Loucy (cell line): ENCODE results near the gene BTBD6.

Experiments
- H2AFZ ChIP-seq: fragments of 200-600 bp; sonication (generic); 2 replicates; pipeline ENCODE4 v1.6.0; 2016; ENCODE audit warnings: antibody characterized with exemption, mild to moderate bottlenecking, low read length, moderate library complexity
- H3F3A ChIP-seq: fragments of 200-600 bp; 2 replicates; pipeline ENCODE4 v1.6.0; 2016; ENCODE audit warnings: antibody characterized with exemption, low read depth, mild to moderate bottlenecking
- H3K27me3 ChIP-seq: fragments of 200-600 bp; sonication (generic); 2 replicates; pipeline ENCODE4 v1.6.1; 2014; ENCODE audit warnings: low read length, mild to moderate bottlenecking; ENCODE audit not compliant: insufficient read depth, poor library complexity, severe bottlenecking
- H3K36me3 ChIP-seq: fragments of 200-600 bp; sonication (generic); 2 replicates; pipeline ENCODE4 v1.6.1; 2016; ENCODE audit warnings: low read length; ENCODE audit not compliant: insufficient read depth
- H3K4me1 ChIP-seq: fragments of 200-600 bp; sonication (generic); 2 replicates; pipeline ENCODE4 v1.5.1; 2014; ENCODE audit warnings: low read length, mild to moderate bottlenecking; ENCODE audit not compliant: insufficient read depth, poor library complexity, severe bottlenecking
- H3K4me2 ChIP-seq: fragments of 200-600 bp; sonication (generic); 2 replicates; pipeline ENCODE4 v1.6.0; 2014; ENCODE audit warnings: antibody characterized with exemption, low read length, low read depth, mild to moderate bottlenecking; ENCODE audit not compliant: poor library complexity, severe bottlenecking
- H3K4me3 ChIP-seq: fragments of 200-600 bp; sonication (generic); 2 replicates; pipeline ENCODE4 v1.5.1; 2014; ENCODE audit warnings: low read length, mild to moderate bottlenecking, mixed read lengths; ENCODE audit not compliant: poor library complexity, severe bottlenecking
- H3K79me2 ChIP-seq: fragments of 200-600 bp; sonication (generic); 2 replicates; pipeline ENCODE4 v1.6.1; 2014; ENCODE audit warnings: low read length; ENCODE audit not compliant: insufficient read depth
- H3K9ac ChIP-seq: fragments of 200-600 bp; sonication (generic); 2 replicates; pipeline ENCODE4 v1.6.0; 2014; ENCODE audit warnings: mild to moderate bottlenecking, low read depth, low read length, moderate library complexity; ENCODE audit not compliant: poor library complexity, severe bottlenecking
- H3K9me2 ChIP-seq: fragments of 200-600 bp; sonication (generic); replicated peaks from 2 replicates; pipeline ENCODE4 v1.6.1; 2016; ENCODE audit warnings: low read depth, low read length, mixed read lengths
- H3K9me3 ChIP-seq: fragments of 200-600 bp; sonication (generic); 2 replicates; pipeline ENCODE4 v1.6.1; 2014; ENCODE audit warnings: mild to moderate bottlenecking, antibody characterized with exemption, low read length, low read depth; ENCODE audit not compliant: insufficient read depth
- H4K20me1 ChIP-seq: fragments of 200-600 bp; sonication (generic); 2 replicates; pipeline ENCODE4 v1.6.0; 2014; ENCODE audit warnings: antibody characterized with exemption, low read length, mild to moderate bottlenecking; ENCODE audit not compliant: insufficient read depth, poor library complexity, severe bottlenecking
- CTCF ChIP-seq: fragments of 200-600 bp; sonication (generic); conservative IDR thresholded peaks from 2 replicates; pipeline ENCODE4 v1.5.1; 2014; ENCODE audit warnings: mild to moderate bottlenecking, antibody characterized with exemption, low read length
- EZH2phosphoT487 ChIP-seq: fragments of 200-600 bp; IDR thresholded peaks from 2 replicates; pipeline ENCODE4 v1.6.1; 2018; ENCODE audit warnings: antibody characterized with exemption, mild to moderate bottlenecking, moderate library complexity, borderline replicate concordance

BTBD6 gene

GRCh38 chr14:105250008-105250366, 1.7 kb downstream of the BTBD6 start:
- H3K79me2 ChIP-seq: peaks cover 23% of the 10 kb centered on the region; the same call in 1 of the 2 replicates
- H3F3A ChIP-seq: no peaks in the 10 kb centered on the region
- peaks cover 13% of the 10 kb centered on the region for H3K4me1 ChIP-seq
- peak overlapping the region; percentile 64 for H3K4me2 ChIP-seq
- H4K20me1 ChIP-seq: no peaks in the 10 kb centered on the region
- H3K36me3 ChIP-seq: peaks cover 6% of the 10 kb centered on the region; the same call in 1 of the 2 replicates
- H3K9me2 ChIP-seq: no peaks in the 10 kb centered on the region
- H3K9me3 ChIP-seq: no peaks in the 10 kb centered on the region
- TF ChIP-seq CTCF (no peak), EZH2phosphoT487 (no peak)
- H3K4me3 ChIP-seq: no peak overlapping the region
- H3K9ac ChIP-seq: no peak overlapping the region
- no peak overlapping the region for H2AFZ ChIP-seq
- no peaks in the 10 kb centered on the region for H3K27me3 ChIP-seq

- H3K4me1 ChIP-seq: peaks cover 21% of the 10 kb centered on the region
- H3K4me2 ChIP-seq: no peak overlapping the region
Observed at GRCh38 chr14:105250986-105251385, 2.7 kb downstream of the BTBD6 start.

GRCh38 chr14:105251920-105252319, 3.6 kb downstream of the BTBD6 start:
- no peak overlapping the region for H3K9ac ChIP-seq
- H3K79me2 ChIP-seq: peaks cover 19% of the 10 kb centered on the region; the same call in 1 of the 2 replicates
- H3K4me3 ChIP-seq: no peak overlapping the region
- H3K27me3 ChIP-seq: no peaks in the 10 kb centered on the region
- H3K4me1 ChIP-seq: peaks cover 21% of the 10 kb centered on the region
- H3F3A ChIP-seq: no peaks in the 10 kb centered on the region
- no peak overlapping the region for H2AFZ ChIP-seq
- no peaks in the 10 kb centered on the region for H3K9me3 ChIP-seq
- no peaks in the 10 kb centered on the region for H3K9me2 ChIP-seq
- H3K36me3 ChIP-seq: peaks cover 6% of the 10 kb centered on the region; the same call in 1 of the 2 replicates
- H3K4me2 ChIP-seq: no peak overlapping the region
- TF ChIP-seq CTCF: no peak
- no peak for TF ChIP-seq EZH2phosphoT487
- H4K20me1 ChIP-seq: no peaks in the 10 kb centered on the region

More at GRCh38 chr14:105250986-105251385, 2.7 kb downstream of the BTBD6 start:
- Histone ChIP-seq H3K36me3 (peaks cover 6% of the 10 kb centered on the region; the same call in 1 of the 2 replicates), H3K9me2 (no peaks in the 10 kb centered on the region), H4K20me1 (no peaks in the 10 kb centered on the region), H3K9ac (no peak overlapping the region), H3K9me3 (no peaks in the 10 kb centered on the region), H2AFZ (no peak overlapping the region), H3K4me3 (no peak overlapping the region), H3F3A (no peaks in the 10 kb centered on the region), H3K79me2 (peaks cover 23% of the 10 kb centered on the region; the same call in 1 of the 2 replicates), H3K27me3 (no peaks in the 10 kb centered on the region)
- no peak for TF ChIP-seq EZH2phosphoT487
- TF ChIP-seq CTCF: no peak
